OCI-LY3 (cell line): Measurements from ENCODE around the gene ARHGDIB.

Source experiments
- H2AFZ ChIP-seq: fragments of 200-600, 300-600 bp; shearing (Covaris generic); 2 replicates; pipeline ENCODE4 v1.6.0; 2014; ENCODE audit warnings: antibody characterized with exemption, low read depth, low read length
- H3K27ac ChIP-seq: fragments of 200-600, 300-600 bp; sonication (generic); 2 replicates; pipeline ENCODE4 v1.5.1; 2014; ENCODE audit warnings: mild to moderate bottlenecking, low read length, moderate library complexity, mixed read lengths
- H3K27me3 ChIP-seq: fragments of 200-600, 300-600 bp; sonication (generic); 2 replicates; pipeline ENCODE4 v1.6.1; 2014; ENCODE audit warnings: low read depth, low read length, mixed read lengths
- H3K36me3 ChIP-seq: fragments of 200-600, 300-600 bp; sonication (generic); replicated peaks from 2 replicates; pipeline ENCODE3; 2014; ENCODE audit warnings: low read depth, low read length, mixed read lengths
- H3K4me1 ChIP-seq: fragments of 300-600, 200-600 bp; sonication (generic); 2 replicates; pipeline ENCODE4 v1.6.1; 2014; ENCODE audit warnings: low read length, mixed read lengths
- H3K4me2 ChIP-seq: fragments of 200-600, 300-600 bp; sonication (generic); 2 replicates; pipeline ENCODE4 v1.6.1; 2014; ENCODE audit warnings: low read length, mixed read lengths
- H3K4me3 ChIP-seq: fragments of 300-600, 200-600 bp; sonication (generic); 2 replicates; pipeline ENCODE4 v1.5.1; 2014; ENCODE audit warnings: antibody characterized with exemption, mild to moderate bottlenecking, low read length, moderate library complexity
- H3K79me2 ChIP-seq: fragments of 300-600, 200-600 bp; shearing (Covaris generic); 2 replicates; pipeline ENCODE4 v1.6.1; 2014; ENCODE audit warnings: mild to moderate bottlenecking, low read length, mixed read lengths
- H3K9ac ChIP-seq: fragments of 300-600, 200-600 bp; shearing (Covaris generic); 2 replicates; pipeline ENCODE4 v1.6.0; 2014; ENCODE audit warnings: mild to moderate bottlenecking, low read length, moderate library complexity
- H3K9me3 ChIP-seq: fragments of 200-600, 300-600 bp; shearing (Covaris generic); 2 replicates; pipeline ENCODE4 v1.6.1; 2014; ENCODE audit warnings: low read length, mixed read lengths; ENCODE audit not compliant: insufficient read depth
- H4K20me1 ChIP-seq: fragments of 200-600, 300-600 bp; sonication (generic); 2 replicates; pipeline ENCODE4 v1.6.1; 2016; ENCODE audit warnings: low read length, mixed read lengths; ENCODE audit not compliant: insufficient read depth
- EZH2phosphoT487 ChIP-seq: fragments of 200-600 bp; shearing (Covaris generic); IDR thresholded peaks from 2 replicates; pipeline ENCODE4 v1.6.1; 2018; ENCODE audit warnings: antibody characterized with exemption, mixed run types, low read depth
- TF ChIP-seq, protein P1 (sequence below): fragments of 200-600, 300-600 bp; sonication (generic); IDR thresholded peaks from 2 replicates; pipeline ENCODE4 v1.5.1; 2014; ENCODE audit warnings: antibody characterized with exemption, low read length, low read depth

Gene ARHGDIB

DNA sequence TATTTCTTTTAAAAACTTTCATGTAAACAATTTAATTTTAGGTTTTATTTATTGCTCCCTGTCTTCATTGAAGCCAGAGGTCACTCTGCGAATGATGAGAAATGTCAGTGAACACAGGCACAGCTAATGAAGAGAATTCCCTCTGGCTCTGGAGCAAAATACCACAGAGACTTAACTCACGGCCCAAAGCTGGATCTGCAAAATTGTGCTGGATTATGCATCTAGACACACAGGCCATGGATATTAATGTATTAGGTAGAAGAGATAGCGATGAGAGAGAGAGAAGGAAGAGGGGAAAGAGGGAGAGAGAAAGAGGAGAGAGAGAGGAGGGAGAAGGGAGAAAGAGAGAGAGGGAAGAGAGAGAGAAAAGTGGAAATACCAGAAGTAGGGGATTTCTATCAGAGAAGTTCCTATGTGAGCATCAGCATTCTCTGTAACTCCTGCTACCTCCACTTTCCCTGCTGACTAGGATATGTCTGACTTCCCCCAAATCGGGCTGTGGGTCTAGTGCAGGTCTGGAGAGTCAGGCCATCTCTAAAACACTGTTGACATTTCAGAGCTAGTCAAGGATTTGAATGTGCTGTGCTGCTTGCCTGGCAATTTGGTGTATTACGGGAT lies 3.7 kb downstream of the ARHGDIB start:
- no peaks in the 10 kb centered on the region for H3K9me3 ChIP-seq
- peak overlapping the region; percentile 95 for H3K4me3 ChIP-seq
- H3K9ac ChIP-seq, result peak overlapping the region; percentile 93
- H3K79me2 ChIP-seq, result peaks cover 79% of the 10 kb centered on the region
- TF ChIP-seq, protein P1, sequence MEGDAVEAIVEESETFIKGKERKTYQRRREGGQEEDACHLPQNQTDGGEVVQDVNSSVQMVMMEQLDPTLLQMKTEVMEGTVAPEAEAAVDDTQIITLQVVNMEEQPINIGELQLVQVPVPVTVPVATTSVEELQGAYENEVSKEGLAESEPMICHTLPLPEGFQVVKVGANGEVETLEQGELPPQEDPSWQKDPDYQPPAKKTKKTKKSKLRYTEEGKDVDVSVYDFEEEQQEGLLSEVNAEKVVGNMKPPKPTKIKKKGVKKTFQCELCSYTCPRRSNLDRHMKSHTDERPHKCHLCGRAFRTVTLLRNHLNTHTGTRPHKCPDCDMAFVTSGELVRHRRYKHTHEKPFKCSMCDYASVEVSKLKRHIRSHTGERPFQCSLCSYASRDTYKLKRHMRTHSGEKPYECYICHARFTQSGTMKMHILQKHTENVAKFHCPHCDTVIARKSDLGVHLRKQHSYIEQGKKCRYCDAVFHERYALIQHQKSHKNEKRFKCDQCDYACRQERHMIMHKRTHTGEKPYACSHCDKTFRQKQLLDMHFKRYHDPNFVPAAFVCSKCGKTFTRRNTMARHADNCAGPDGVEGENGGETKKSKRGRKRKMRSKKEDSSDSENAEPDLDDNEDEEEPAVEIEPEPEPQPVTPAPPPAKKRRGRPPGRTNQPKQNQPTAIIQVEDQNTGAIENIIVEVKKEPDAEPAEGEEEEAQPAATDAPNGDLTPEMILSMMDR, result no peak
- no peak for TF ChIP-seq EZH2phosphoT487
- H2AFZ ChIP-seq, result no peak overlapping the region
- H3K36me3 ChIP-seq, result peaks cover 15% of the 10 kb centered on the region
- peaks cover 5% of the 10 kb centered on the region; the same call in 1 of the 2 replicates for H4K20me1 ChIP-seq
- H3K4me2 ChIP-seq, result peak overlapping the region; percentile 96
- H3K27me3 ChIP-seq, result no peaks in the 10 kb centered on the region
- H3K27ac ChIP-seq, result peak overlapping the region; percentile 97
- H3K4me1 ChIP-seq, result peaks cover 76% of the 10 kb centered on the region

DNA sequence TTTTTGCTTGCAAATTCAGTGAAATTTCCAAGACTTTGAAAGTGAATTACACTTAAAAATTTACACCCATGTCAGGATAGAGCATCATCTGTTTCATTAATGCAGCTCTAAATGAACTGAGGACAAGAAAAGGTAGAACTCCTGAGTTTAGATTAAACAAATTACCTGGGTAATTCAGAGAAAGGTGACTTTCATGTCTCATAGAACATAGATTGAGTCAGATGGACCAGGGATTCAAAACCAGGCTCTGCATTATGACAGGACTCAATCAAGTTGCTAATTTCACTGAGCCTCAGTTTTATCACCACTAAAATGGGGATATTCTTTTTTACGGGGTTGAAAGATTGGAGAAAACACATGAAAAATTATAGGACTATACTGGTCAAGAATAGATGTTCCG lies 4.5 kb downstream of the ARHGDIB start:
- Histone ChIP-seq H3K4me3 (peak overlapping the region; percentile 95), H3K27me3 (no peaks in the 10 kb centered on the region), H3K36me3 (peaks cover 21% of the 10 kb centered on the region), H2AFZ (no peak overlapping the region), H3K4me1 (peaks cover 83% of the 10 kb centered on the region), H3K27ac (peak overlapping the region; percentile 97), H3K9me3 (no peaks in the 10 kb centered on the region), H3K4me2 (peak overlapping the region; percentile 96), H3K9ac (peak overlapping the region; percentile 93), H4K20me1 (peaks cover 11% of the 10 kb centered on the region; the same call in 1 of the 2 replicates), H3K79me2 (peaks cover 86% of the 10 kb centered on the region)
- TF ChIP-seq EZH2phosphoT487, result no peak
- TF ChIP-seq, protein P1, result no peak

DNA sequence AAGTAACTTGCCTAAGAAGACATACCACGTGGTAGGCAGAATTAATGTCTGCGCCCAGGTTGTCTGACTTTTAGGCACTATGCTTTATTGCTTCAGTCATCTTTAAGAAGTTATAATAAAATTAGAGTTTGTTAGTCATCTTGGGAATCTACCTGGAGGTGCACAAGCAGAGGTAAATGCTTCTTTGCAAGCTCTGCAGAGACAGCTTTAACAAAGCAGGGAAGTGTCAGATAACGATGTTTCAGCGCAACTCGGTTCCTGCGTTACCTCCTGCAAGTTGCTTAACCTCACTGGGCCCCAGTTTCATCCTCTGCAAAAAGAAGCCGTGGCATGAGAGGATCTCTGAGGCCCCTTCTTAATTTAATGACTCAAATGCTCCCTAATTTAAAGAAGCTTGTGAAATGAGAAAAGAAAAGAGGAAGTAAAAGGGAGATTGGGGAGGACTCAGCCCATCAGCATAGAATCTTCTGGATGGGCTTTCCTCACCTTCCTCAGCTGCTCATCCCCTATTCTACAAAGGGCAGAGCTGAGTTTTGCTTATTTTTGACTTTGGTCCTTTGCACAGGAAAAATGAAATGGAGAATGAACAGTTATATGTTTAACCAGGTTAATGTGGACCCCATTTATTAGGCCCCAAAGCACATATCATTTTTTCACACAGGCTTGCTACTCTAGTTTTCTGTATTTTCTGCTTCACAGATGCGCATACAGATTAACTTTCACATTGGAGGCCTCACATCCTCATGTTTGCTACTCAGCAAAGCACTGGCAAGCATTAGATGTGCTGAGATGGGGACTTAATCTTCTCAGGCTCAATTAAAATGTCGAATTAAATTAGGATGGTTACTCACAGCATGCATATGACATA lies 5.1 kb downstream of the ARHGDIB start:
- H4K20me1 ChIP-seq, result peaks cover 14% of the 10 kb centered on the region; the same call in 1 of the 2 replicates
- H3K9ac ChIP-seq, result peak overlapping the region; percentile 93
- H3K9me3 ChIP-seq, result no peaks in the 10 kb centered on the region
- H3K4me1 ChIP-seq, result peaks cover 90% of the 10 kb centered on the region
- peak overlapping the region; percentile 95 for H3K4me3 ChIP-seq
- H3K4me2 ChIP-seq, result peak overlapping the region; percentile 96
- peaks cover 92% of the 10 kb centered on the region for H3K79me2 ChIP-seq
- TF ChIP-seq EZH2phosphoT487, result no peak
- TF ChIP-seq, protein P1, result no peak
- peak overlapping the region; percentile 97 for H3K27ac ChIP-seq
- no peaks in the 10 kb centered on the region for H3K27me3 ChIP-seq
- H2AFZ ChIP-seq, result no peak overlapping the region
- peaks cover 27% of the 10 kb centered on the region for H3K36me3 ChIP-seq

DNA sequence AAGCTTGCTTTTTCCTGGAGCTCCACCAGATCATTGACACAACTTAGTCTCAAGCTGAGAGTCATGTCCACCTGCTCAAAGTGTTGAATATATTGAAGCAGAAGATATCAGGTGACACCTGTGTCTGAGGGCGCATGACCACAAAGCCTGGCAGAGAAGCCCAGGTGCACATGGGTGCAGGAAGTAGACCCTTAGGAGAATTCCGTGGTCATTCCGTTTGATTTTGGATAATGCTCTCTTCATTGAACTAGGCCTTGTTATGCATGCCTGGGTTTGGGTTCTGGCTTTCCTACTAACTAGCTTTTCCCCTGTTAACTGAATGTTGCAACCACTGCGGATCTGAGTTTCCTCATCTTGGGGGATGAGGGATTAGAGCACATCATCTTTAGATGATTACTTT lies 7.1 kb downstream of the ARHGDIB start:
- TF ChIP-seq, protein P1, result no peak
- TF ChIP-seq EZH2phosphoT487, result no peak
- H3K9me3 ChIP-seq, result no peaks in the 10 kb centered on the region
- H3K4me2 ChIP-seq, result peak overlapping the region; percentile 96
- H3K36me3 ChIP-seq, result peaks cover 45% of the 10 kb centered on the region
- H3K79me2 ChIP-seq, result peaks cover 90% of the 10 kb centered on the region
- H2AFZ ChIP-seq, result no peak overlapping the region
- H3K27ac ChIP-seq, result peak overlapping the region; percentile 97
- peaks cover 14% of the 10 kb centered on the region; the same call in 1 of the 2 replicates for H4K20me1 ChIP-seq
- H3K27me3 ChIP-seq, result no peaks in the 10 kb centered on the region
- peak overlapping the region; percentile 62 for H3K9ac ChIP-seq
- H3K4me1 ChIP-seq, result peaks cover 95% of the 10 kb centered on the region
- peak overlapping the region; percentile 27 for H3K4me3 ChIP-seq
